Right renal pelvis (tissue), 4 donors: ENCODE data around the gene PRDM16. TPM values are rescaled to one million over a fixed set of nuclear protein-coding genes. Genes with fewer than 3 reads are reported as not detected.

ENCODE experiments used
- DNase-seq, 4 donors: peaks; one replicate each; pipeline ENCODE4 v3.0.0-alpha.2; 2013; ENCODE audit warnings: low read depth in 4 of 4, low spot score in 3 of 4, missing footprints in 1 of 4
- polyA plus RNA-seq, 4 donors: library from polyadenylated mRNA; unstranded; fragments of 120-200 nt; gene quantifications; one replicate each; pipeline ENCODE4 v1.2.1, GENCODE V29; 2013; ENCODE audit not compliant: insufficient read length in 4 of 4

The PRDM16 gene
- polyA plus RNA-seq, result 1 to 10 TPM; 6.0 to 8.1 (median 7.0) TPM

DNA sequence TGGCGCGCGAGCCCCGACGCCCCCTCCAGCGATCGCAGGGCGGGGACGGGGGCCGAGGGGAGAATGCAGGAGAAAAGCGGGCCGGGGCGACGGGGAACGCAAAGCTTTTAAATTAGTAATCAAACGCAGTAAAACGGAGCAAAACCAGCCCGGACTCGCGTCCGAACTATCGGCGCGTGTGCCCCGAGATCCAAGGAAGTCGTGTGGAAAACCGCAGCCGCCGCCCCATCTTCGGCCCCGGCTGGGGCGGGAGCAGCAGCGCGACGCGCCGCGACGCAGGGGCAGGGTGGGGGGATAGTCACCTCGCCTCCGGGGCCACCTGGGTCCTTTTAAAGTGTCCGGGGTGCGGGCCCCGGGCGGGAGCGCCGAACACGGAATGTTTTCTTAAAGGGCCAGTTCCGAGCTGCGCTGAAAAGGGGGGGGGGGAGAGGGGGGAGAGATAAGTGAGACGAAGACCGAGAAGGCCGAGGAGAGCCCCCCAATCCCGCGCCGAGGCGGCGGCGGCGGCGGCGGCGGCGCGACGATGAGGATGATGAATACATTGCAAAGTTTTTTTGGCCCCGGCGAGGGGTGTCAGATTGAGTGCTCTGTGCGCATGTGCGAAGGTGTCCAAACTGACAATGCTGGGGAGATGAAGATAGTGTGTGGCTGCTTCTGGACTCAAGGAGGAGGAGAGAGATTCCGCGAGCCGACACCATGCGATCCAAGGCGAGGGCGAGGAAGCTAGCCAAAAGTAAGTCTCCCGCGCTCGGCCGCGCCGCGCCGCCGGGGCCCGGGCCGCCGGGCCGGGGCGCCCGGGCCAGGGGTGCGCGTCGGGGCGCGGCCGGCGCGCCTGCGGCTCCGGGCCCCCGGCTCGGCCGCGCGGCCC lies at the start of gene PRDM16:
TSS of gene PRDM16 (plus strand) at position 640 of the 868 bp plus-strand sequence. CDS start at position 697, 57 bp downstream.
- no peak for DNase-seq

DNA sequence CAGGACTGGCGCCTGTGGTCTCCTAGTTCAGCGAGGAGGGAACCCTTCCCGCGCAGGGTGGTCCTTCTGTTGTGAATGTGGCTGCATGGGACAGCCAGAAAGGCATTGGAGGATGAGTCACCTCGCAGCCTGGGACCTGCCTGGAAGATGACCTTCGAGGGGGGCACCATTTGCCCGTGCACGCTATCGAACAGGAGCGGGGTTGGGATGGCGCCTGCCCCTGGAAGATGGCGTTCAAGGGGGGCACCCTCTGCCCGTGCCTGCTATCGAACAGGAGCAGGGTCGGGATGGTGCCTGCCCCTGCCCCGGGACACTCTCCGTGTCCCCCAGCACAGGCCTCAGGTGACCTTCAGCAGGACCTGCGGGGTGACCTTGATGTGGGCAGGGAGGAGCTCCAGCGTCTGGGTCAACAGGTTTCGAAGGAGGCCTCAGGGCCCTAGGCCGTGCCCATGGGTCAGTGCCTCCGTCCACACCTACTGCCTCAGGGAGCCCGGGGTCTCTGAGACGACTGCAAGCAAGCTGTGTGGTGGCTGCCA lies 49.4 kb upstream of the PRDM16 start:
- no peak for DNase-seq

DNA sequence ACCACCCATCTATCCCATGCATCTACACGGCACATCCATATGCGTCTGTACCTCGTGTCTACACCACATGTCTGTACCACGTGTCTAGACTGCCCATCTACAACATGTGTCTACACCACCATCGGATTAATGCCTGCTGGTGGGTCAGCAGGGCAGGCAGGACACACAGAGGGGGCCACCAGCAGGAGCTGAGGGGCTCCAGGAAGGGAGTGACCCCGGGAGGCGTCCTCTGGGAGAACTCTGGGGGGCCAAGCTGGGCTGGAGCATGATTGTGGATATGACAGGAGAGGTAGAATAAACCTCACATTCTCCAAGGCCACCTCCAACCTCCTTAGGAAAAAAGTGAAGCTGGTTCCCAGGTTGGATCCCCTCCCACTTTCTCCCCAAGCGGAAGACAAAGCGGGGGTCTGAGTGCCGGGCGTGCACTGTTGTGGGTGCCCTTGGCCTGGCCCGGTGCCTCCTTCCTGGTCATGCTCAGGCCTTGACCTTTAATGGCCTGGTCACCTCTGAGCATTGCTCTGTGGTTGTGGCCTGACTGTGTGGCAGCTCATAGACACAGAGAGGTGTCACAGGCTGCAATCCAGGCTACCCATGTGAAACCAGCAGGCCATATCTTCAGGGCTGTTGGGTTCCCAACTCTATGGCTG lies 48.6 kb upstream of the PRDM16 start:
- no peak for DNase-seq

DNA sequence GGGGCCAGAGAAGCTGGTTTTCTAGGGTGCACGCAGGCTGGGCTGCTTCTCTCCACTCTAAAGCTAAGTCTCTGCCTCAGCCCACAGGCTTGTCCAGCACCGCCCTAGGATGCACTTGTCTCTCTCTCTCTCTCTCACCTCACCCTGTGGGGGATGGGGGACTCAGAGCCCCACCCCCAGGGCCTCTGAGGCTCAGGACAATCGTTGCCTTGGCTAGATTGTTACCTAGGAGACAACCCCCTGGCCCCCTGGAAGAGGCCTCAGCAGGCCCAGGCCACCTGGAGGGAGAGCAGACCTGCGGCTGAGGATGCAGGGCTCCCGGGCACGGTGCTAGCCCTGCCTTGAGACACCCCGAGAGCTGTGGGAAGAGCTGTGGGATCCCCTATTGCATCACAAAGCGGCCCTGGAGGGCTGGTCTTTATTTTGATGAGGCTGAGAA lies 47.8 kb upstream of the PRDM16 start, which contains the start of gene ACTRT2:
TSS of gene ACTRT2 (plus strand) at position 235 of the 439 bp plus-strand sequence. CDS start 220 bp downstream, outside the sequence.
- no peak for DNase-seq

DNA sequence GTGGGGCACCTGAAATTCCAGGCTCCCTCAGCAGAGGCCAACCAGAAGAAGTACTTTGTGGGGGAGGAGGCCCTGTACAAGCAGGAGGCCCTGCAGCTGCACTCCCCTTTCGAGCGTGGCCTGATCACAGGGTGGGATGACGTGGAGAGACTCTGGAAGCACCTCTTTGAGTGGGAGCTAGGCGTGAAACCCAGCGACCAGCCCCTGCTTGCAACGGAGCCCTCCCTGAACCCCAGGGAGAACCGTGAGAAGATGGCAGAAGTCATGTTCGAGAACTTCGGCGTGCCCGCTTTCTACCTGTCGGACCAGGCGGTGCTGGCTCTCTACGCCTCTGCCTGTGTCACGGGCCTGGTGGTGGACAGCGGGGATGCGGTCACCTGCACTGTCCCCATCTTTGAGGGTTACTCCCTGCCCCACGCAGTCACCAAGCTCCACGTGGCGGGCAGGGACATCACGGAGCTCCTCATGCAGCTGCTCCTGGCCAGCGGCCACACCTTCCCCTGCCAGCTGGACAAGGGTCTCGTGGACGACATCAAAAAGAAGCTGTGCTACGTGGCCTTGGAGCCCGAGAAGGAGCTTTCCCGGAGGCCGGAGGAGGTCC lies 47.1 kb upstream of the PRDM16 start:
- DNase-seq, result no peak

DNA sequence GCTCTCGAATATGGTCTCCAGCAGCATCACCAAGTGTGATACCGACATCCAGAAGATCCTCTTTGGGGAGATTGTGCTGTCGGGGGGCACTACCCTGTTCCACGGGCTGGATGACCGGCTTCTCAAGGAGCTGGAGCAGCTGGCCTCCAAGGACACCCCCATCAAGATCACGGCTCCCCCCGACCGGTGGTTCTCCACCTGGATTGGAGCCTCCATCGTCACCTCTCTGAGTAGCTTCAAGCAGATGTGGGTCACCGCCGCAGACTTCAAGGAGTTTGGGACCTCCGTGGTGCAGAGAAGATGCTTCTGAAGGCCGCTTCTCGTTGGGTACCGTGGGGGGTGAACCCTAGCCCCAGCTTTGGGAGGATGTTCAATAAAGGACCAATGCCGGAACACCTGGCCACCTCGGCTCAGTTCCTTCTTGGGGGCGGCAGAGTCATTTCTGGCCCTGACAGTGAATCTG lies 46.5 kb upstream of the PRDM16 start:
- DNase-seq, result no peak

DNA sequence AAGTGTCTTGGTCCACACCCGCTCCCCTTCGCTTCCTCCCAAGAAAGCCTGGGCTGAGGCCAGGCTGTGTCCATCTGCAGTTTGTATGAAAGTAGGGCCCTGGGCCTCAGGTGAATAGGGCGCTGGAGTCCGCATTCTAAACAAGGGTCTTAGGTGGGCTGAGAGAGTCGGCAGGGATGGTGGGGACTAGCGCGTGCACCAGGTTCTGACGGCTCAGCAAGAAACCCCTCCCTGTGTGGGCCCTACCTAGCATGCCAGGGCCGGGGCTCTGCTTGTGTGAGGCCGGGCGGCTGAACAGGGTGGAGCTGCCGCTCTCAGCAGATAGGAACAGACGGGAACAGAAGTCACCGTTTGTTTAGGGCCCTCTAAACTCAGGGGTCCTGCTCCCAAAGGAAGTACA lies 46.0 kb upstream of the PRDM16 start:
- DNase-seq, result no peak

DNA sequence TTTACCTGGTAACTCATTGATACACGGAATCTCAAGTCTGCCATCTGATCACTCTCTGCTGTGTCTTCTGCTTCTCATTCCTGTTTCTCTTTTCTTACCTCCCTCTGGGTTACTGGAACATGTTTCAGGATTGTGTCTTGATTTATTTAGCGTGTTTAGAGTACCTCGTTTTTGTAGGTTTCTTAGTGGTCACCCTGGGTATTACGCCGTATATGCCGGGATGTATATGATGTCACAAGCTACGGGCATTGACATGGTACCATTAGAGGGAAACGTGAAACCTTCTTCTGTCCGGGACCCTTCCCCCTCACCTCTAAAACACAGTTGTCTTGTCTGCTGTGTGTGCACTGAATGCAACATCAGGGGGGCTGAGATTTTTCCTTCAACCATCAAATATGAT lies 45.0 kb upstream of the PRDM16 start:
- no peak for DNase-seq

DNA sequence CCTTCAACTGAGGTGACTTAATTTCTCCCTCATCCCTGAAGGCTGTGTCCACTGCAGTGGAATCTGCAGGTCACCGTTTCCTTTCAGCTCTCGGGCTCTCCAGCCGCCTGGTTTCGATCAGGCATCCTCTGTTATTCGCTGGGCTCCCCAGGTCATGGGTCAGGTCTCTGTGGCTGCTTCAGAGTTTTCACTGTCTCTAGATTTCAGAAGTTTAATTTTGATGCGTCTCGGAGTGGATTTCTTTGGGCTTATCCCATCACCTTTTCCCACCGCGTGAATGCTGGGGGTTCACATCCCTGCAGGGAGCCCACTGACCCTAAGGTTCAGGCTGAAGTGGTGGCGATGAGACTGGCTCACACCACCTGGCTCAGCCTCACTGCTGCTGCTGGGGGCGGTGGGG lies 44.4 kb upstream of the PRDM16 start:
- DNase-seq, result no peak

DNA sequence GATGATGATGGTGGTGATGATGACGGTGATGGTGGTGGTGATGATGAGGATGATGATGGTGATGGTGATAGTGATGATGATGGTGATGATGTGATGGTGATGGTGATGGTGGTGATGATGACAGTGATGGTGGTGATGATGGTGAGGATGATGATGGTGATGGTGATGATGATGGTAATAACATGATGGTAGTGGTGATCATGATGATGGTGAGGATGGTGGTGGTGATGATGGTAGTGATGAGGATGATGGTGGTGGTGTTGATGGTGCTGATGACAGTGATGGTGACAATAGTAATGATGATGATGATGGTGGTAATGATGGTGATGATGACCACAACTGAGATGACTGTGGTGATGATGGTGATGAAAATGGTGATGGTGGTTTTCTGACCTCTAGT lies 42.9 kb upstream of the PRDM16 start:
- DNase-seq, result no peak

DNA sequence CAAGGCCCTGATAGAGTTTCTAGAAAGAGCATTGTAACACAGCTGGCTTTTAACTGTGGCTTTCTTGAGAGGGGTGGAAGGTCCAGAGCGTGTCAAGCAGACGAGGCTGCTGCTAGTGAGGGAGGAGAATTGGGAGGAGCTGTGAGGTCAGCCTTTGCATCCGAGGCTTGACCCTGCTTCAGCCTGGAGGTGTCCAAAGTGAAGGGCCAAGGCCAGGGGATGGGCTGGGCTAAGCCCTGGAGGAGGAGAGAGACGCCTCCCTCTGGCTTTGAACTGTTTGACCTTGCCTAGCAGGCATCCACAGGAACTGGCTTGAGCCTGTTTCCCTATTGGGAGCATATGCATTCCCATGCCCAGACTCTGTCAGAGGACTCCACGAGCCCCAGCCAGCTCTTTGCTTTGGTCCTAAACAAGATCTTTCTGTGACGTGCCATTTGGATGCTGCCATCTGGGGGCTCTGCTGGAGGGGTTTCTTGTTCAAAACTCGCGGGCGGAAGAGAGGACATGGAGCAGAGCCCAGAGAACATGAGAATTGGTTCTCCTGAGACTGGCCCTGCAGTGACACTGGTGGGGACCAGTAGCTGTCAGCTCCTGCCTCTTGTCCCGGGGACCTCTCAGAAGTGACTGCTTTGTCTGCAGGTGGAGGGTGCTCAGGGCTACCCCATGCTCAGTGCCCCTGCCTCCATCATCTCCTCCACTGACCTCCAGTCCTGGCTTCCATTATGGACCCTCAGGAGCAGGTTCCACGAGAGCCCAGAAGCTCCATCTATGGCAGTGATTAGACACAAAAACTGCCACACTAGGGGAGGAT lies 42.2 kb upstream of the PRDM16 start:
- DNase-seq, result no peak

DNA sequence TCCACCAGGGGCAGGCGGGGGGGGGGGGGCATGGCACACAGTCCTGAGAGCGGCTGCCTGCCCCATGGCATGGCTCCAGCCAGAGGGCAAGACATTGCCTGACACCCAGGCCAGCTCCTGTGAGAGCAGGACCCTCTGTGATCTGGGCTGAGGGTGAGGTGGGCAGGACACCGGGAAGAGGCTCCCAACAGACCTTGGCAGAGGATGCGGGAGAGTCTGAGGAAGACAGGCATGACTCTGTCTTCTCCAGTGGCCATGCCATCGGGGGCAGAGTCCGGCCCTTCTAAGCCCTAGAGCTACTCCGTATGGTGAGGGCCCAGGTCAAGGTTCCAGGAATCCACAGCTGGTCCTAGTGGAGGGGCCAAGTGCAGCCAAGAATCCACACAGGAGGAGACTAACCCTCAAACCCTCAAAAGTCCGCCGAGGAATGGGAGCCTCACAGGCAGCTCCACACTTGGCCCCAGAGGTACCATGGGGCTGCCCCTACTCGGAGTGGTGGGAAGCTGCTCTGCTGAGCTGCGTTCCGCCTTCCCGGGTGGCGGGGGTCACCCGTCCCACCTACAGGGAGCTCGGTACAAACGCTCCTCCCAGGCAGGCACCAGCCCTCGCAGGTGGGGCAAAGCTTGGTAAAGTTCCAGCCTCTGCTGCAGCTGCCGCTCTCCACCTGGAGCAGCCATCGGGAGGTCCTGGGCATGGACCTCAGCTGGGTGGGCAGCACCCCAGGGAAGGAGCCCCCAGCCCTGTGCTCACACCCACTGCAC lies 41.2 kb upstream of the PRDM16 start:
- DNase-seq, result no peak

DNA sequence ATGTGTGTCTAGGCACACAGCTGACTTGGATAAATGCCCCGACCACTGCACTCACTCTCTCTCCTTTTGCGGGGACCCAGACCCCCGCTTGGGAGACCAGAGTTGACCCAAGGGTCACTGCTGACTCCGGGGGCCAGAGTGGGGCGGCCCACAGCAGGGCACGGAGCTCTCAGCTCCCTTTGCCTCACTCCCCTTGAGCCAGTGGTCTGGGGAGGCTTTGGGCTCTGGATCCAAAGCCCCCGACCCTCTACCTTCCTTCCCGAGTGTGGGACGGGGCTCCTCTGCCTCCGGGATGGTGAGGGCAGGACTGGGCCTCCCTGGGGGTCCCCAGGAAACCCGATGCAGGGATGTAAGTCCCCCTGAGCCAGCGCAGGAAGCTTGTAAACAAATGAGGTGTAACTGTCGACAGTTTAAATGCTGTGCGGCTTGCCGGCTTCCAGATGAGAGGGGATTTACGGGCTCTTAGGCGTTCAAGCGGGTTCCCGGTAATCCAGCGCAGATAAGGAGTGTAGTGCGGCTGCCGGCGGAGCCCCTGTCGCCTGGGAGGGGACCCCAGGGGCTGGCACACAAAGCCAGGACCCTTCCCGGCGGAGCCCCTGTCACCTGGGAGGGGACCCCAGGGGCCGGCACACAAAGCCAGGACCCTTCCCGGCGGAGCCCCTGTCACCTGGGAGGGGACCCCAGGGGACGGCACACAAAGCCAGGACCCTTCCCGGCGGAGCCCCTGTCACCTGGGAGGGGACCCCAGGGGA lies 40.3 kb upstream of the PRDM16 start:
- peak in 1 of 4 donors; percentile 24 for DNase-seq

DNA sequence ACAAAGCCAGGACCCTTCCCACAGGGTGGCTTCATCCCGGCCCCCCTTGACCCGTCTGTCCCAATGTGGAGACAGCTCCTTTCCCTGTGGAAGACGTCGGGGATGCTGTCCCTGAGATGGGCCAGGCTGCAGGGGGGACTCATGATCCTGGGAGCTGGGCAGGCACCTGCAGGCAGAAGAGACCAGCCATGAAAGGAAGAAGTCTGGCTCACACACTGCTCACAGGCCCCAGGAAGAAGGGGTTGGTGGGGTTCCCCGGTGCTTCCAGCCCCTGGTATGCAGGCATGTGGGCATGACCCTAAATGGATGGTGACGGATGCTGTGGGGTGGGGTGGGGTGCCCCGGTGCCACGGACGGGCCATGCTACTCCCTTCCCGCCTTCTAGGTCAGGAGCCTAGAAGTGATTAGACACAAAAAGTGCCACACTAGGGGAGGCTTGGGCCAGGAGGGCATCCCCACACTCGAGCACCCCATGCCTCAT lies 39.5 kb upstream of the PRDM16 start:
- DNase-seq, result no peak

DNA sequence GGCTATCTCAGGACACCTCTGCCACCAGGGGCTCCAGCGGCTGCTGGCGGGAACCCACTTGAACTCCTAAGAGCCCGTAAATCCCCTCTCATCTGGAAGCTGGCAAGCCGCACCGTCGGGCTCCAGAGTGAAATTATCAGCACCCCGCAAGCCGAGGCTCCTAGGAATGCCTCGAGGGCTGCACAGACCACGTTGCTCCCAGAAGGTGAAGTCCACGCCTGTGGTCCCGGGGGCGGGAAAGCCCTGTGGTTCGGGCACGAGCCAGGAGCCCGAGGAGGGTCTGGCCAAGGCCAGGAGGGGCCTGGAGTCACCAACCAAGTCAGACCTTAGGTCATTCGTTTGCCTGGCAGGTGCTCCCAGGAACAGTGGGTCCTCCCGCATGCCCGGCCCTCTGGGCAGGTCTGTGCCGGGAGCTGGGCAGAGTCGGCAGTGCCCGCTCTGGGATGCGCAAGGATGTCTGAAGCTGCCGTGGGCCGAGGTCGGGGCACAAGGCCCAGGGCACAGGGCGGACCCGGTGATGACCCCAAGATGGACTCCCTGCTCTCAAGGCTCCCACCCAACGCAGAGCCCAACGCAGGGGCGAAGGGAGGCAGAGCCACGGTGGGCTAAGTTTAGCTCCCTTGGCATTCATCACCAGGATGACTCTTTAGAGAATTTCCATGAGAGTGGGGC lies 38.9 kb upstream of the PRDM16 start:
- no peak for DNase-seq

DNA sequence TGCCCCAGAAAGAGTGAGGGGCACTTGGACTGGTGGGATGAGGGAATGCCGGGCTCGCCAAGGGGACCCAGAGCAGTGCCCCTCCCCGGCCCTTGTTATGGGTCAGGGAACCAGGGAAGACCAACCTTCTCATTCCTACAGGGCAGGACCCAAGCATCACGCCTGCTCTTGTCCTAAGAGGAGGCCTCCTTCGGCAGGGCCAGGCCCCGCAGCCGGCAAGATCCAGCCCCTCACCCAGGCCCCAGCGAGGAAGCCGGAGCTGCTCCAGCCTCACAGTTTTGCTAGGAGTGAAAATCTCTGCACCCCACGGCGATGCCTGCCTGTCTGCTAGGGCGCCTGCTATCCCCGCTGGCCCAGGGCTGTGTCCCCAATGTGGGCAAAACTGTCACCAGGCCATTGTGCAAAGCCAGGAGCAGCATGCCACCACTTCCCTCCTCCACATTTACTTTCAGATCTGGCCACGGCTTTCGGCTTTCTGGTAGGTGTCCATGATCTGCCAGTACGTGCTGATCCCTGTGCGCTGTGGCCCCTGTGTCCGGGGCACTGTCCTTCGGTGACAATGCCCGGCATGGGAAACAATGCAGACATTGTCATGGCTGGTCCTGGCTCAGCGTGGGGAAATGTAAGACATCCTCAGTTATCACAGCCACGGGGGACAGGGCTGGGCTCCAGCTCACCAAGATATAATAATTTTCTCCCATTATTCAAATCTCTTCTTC lies 38.2 kb upstream of the PRDM16 start:
- DNase-seq, result no peak
